Keratinocyte (primary cell): Measurements from ENCODE around the gene CHRDL2. TPM values are rescaled to one million over a fixed set of nuclear protein-coding genes. Genes with fewer than 3 reads are reported as not detected.

Experiments
- DNase-seq: peaks from one replicate; pipeline ENCODE4 v3.0.0-alpha.2; 2011; ENCODE audit warnings: low read depth, missing footprints, low spot score
- FAIRE-seq: peaks from 2 replicates; lab custom pipeline; 2011; peaks lifted over from hg19 to GRCh38; lab: Jason Lieb, UNC
- H2AFZ ChIP-seq: 2 replicates; pipeline ENCODE4 v1.6.0; 2012; ENCODE audit warnings: low read length, control low read depth, inconsistent platforms; ENCODE audit not compliant: control insufficient read depth
- H3K27ac ChIP-seq: 2 replicates; pipeline ENCODE4 v1.5.1; 2011; ENCODE audit warnings: low read length; ENCODE audit not compliant: control insufficient read depth, insufficient read depth
- H3K27me3 ChIP-seq: 3 replicates; pipeline ENCODE4 v1.6.0; 2011; ENCODE audit warnings: low read length; ENCODE audit not compliant: control insufficient read depth, insufficient read depth; ENCODE audit errors: extremely low read depth
- H3K36me3 ChIP-seq, 2 experiments: 2 replicates in 1 of 2; 3 replicates in 1 of 2; pipeline ENCODE4 v1.5.1; 2011; ENCODE audit warnings: low read length in 2 of 2, mild to moderate bottlenecking in 1 of 2; ENCODE audit not compliant: control insufficient read depth in 2 of 2, insufficient read depth in 2 of 2; ENCODE audit errors: extremely low read depth in 1 of 2
- H3K4me1 ChIP-seq: 3 replicates; pipeline ENCODE4 v1.5.1; 2011; ENCODE audit warnings: low read length; ENCODE audit not compliant: control insufficient read depth, insufficient read depth; ENCODE audit errors: extremely low read depth
- H3K4me2 ChIP-seq: 3 replicates; pipeline ENCODE4 v1.6.0; 2011; ENCODE audit warnings: low read depth, low read length; ENCODE audit not compliant: control insufficient read depth, insufficient read depth; ENCODE audit errors: extremely low read depth
- H3K4me3 ChIP-seq, 3 experiments: fragments of 200-600 bp in 1 of 3; sonication (generic) in 1 of 3; 2 replicates in 2 of 3; 3 replicates in 1 of 3; pipeline ENCODE4 v1.5.1; 2011 to 2016; ENCODE audit warnings: low read length in 3 of 3, mild to moderate bottlenecking in 3 of 3, control low read depth in 2 of 3, inconsistent platforms in 1 of 3, low read depth in 1 of 3, mixed read lengths in 1 of 3, mixed run types in 1 of 3, moderate library complexity in 1 of 3; ENCODE audit not compliant: control insufficient read depth in 2 of 3, insufficient read depth in 2 of 3; ENCODE audit errors: extremely low read depth in 1 of 3
- H3K79me2 ChIP-seq: 2 replicates; pipeline ENCODE4 v1.6.0; 2012; ENCODE audit warnings: low read length; ENCODE audit not compliant: control insufficient read depth, insufficient read depth
- H3K9ac ChIP-seq: 3 replicates; pipeline ENCODE4 v1.6.0; 2011; ENCODE audit warnings: low read length; ENCODE audit not compliant: control insufficient read depth, insufficient read depth; ENCODE audit errors: extremely low read depth
- H3K9me1 ChIP-seq: 3 replicates; pipeline ENCODE4 v1.6.0; 2011; ENCODE audit warnings: low read length; ENCODE audit not compliant: control insufficient read depth, insufficient read depth; ENCODE audit errors: extremely low read depth
- H3K9me3 ChIP-seq: 2 replicates; pipeline ENCODE4 v1.5.1; 2012; ENCODE audit warnings: low read depth, low read length; ENCODE audit not compliant: control insufficient read depth
- H4K20me1 ChIP-seq: 3 replicates; pipeline ENCODE4 v1.6.0; 2011; ENCODE audit warnings: low read length; ENCODE audit not compliant: control insufficient read depth, insufficient read depth; ENCODE audit errors: extremely low read depth
- EZH2 ChIP-seq: IDR thresholded peaks from one replicate; pipeline ENCODE4 v1.6.1; 2012; ENCODE audit warnings: inconsistent platforms, mild to moderate bottlenecking, low read length, moderate library complexity
- dilution Hi-C: fragments of 300-500 bp; cut with MboI; formaldehyde crosslinking; loops from one replicate; pipeline ENCODE4 v1.7.0; 2020; ENCODE audit warnings: low sequenced_read_pairs; ENCODE audit not compliant: extremely low pct_ligation_motif_present
- polyA plus RNA-seq, 5 experiments: library from polyadenylated mRNA; depleted of rRNA in 3 of 5; stranded (reverse) in 3 of 5; stranded (forward) in 1 of 5; unstranded in 1 of 5; fragments of >200 nt; gene quantifications; 1 replicate in 1 of 5; 2 replicates in 3 of 5; 3 replicates in 1 of 5; pipeline versions ENCODE4 v1.2.1 to v1.2.3, GENCODE V29; 2011 to 2012; ENCODE audit warnings: missing spikeins in 2 of 5, low read depth in 1 of 5, low replicate concordance in 1 of 5
- TF ChIP-seq, protein P1 (sequence below), 3 experiments: IDR thresholded peaks in 1 of 3; conservative IDR thresholded peaks in 1 of 3; optimal IDR thresholded peaks in 1 of 3; 2 replicates in 2 of 3; 3 replicates in 1 of 3; pipeline versions ENCODE3 to v1.5.1; 2011; ENCODE audit warnings: low read length in 3 of 3, mild to moderate bottlenecking in 3 of 3, moderate library complexity in 2 of 3, control low read depth in 1 of 3, inconsistent platforms in 1 of 3; ENCODE audit not compliant: insufficient read depth in 2 of 3; ENCODE audit errors: extremely low read depth in 1 of 3

Gene CHRDL2
- polyA plus RNA-seq, 1 donor (not counting 4 experiments of a cell fraction or from before 2014, with no cell fraction given) = not detected

DNA sequence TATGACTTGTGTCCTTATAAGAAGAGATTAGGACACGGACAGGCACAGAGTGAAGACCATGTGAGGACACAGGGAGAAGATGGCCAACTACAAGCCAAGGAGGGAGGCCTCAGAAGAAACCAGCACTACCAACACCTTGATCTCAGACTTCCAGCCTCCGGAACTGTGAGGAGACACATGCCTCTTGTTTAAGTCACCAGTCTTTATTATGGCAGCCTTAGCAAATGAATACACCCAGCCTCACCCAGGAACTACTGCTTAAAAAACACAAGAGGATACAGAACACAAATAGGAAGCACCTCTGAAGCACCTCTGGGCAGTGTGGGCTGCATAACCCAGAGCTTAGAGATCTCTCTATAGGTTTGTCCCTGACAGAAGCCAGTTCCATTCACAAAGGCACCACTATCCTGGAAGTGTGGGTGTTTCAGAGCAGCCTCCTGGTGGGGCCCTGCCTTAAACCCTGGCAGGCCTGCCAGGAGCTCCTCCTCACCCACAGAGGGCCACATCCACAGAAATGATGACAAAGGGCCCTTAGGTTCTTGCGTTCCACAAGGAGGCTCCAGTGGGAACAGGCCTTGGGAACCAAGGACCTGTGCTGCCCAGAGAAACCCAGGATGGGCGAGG lies 58.8 kb downstream of the CHRDL2 start:
- H3K4me3 ChIP-seq = no peak overlapping the region
- no peak overlapping the region for H3K4me2 ChIP-seq
- H3K27me3 ChIP-seq = no peaks in the 10 kb centered on the region
- H3K9ac ChIP-seq = no peak overlapping the region
- H3K27ac ChIP-seq = no peak overlapping the region
- H3K79me2 ChIP-seq = no peaks in the 10 kb centered on the region
- dilution Hi-C loops = no loop called here
- H3K4me1 ChIP-seq = no peaks in the 10 kb centered on the region
- no peak overlapping the region for H2AFZ ChIP-seq
- no peak for TF ChIP-seq EZH2
- TF ChIP-seq, protein P1, sequence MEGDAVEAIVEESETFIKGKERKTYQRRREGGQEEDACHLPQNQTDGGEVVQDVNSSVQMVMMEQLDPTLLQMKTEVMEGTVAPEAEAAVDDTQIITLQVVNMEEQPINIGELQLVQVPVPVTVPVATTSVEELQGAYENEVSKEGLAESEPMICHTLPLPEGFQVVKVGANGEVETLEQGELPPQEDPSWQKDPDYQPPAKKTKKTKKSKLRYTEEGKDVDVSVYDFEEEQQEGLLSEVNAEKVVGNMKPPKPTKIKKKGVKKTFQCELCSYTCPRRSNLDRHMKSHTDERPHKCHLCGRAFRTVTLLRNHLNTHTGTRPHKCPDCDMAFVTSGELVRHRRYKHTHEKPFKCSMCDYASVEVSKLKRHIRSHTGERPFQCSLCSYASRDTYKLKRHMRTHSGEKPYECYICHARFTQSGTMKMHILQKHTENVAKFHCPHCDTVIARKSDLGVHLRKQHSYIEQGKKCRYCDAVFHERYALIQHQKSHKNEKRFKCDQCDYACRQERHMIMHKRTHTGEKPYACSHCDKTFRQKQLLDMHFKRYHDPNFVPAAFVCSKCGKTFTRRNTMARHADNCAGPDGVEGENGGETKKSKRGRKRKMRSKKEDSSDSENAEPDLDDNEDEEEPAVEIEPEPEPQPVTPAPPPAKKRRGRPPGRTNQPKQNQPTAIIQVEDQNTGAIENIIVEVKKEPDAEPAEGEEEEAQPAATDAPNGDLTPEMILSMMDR (optimal IDR thresholded peaks at IDR 0.05 in 1 of 3, IDR thresholded peaks at IDR 0.05 in 1 of 3, conservative IDR thresholded peaks at IDR 0.05 in 1 of 3; ENCODE audit: extremely low read depth in 1 of 3, insufficient read depth in 2 of 3, low read length in 3 of 3) = no peak
- DNase-seq = no peak
- FAIRE-seq = no peak
- no peaks in the 10 kb centered on the region for H3K9me1 ChIP-seq
- H3K36me3 ChIP-seq = no peaks in the 10 kb centered on the region
- no peaks in the 10 kb centered on the region for H4K20me1 ChIP-seq
- H3K9me3 ChIP-seq = no peaks in the 10 kb centered on the region

DNA sequence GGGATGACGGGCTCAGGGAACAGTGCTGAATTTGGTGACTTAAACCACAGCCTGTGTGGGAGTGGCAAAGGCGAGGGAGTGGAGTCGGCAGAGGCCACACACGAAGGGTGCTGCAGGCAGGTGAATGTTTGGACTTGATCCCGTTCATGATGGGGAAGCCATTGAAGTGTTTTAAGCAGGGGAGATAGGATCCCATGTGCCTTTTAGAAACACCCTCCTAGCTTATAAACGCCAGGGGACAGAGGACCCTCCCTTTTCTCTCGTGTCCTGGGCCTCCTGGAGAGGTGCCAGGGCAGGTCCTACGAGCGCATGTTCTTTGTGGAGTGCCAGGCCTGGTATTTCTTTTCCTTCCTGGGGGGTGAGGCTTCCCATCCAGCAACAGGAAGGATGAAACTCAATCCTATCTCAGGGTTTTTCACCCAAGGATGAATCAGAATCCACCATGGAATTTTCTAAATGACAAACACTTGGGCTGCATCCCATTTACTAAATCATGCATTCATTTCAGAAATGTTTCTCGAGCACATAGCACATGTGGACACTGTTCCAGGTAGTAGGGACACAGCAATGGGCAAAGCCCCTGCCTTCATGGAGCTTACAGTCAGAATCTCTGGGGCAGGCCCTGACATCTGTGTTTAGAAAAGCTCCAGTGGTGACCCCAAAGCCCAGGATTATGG lies 59.6 kb downstream of the CHRDL2 start:
- FAIRE-seq = no peak
- no peak overlapping the region for H3K9ac ChIP-seq
- dilution Hi-C loops = no loop called here
- no peaks in the 10 kb centered on the region for H3K4me1 ChIP-seq
- no peaks in the 10 kb centered on the region for H3K79me2 ChIP-seq
- no peak overlapping the region for H3K27ac ChIP-seq
- H3K9me1 ChIP-seq = no peaks in the 10 kb centered on the region
- TF ChIP-seq, protein P1 (optimal IDR thresholded peaks at IDR 0.05 in 1 of 3, IDR thresholded peaks at IDR 0.05 in 1 of 3, conservative IDR thresholded peaks at IDR 0.05 in 1 of 3; ENCODE audit: extremely low read depth in 1 of 3, insufficient read depth in 2 of 3, low read length in 3 of 3) = no peak
- TF ChIP-seq EZH2 = no peak
- H4K20me1 ChIP-seq = no peaks in the 10 kb centered on the region
- no peak overlapping the region for H3K4me2 ChIP-seq
- H2AFZ ChIP-seq = no peak overlapping the region
- no peaks in the 10 kb centered on the region for H3K27me3 ChIP-seq
- H3K4me3 ChIP-seq = no peak overlapping the region
- H3K9me3 ChIP-seq = no peaks in the 10 kb centered on the region
- no peaks in the 10 kb centered on the region for H3K36me3 ChIP-seq
- DNase-seq = no peak
